T-cell (primary cell): ENCODE measurements around the gene CELF6. TPM values are rescaled to one million over a fixed set of nuclear protein-coding genes. Genes with fewer than 3 reads are reported as not detected.

ENCODE experiments used
- ATAC-seq, 4 experiments: fragments of 200-7000 bp in 3 of 4; fragments of 150-1000 bp in 1 of 4; cut with Tn5 transposase; replicated peaks in 1 of 4; 1 replicate in 3 of 4; 2 replicates in 1 of 4; pipeline ENCODE4 v1.10.0; 2021; ENCODE audit warnings: moderate library complexity in 3 of 4, mild to moderate bottlenecking in 2 of 4, moderate number of reproducible peaks in 1 of 4
- CTCF ChIA-PET, 2 donors: fragments of 300-600 bp; sonication (Branson Sonifier 250); formaldehyde crosslinking; loops; one replicate each; lab custom pipeline; 2022; ENCODE audit warnings: antibody characterized with exemption in 2 of 2; lab: Charles Lee
- POLR2A ChIA-PET, 2 donors: fragments of 300-600 bp; sonication (Branson Sonifier 250); formaldehyde crosslinking; loops; one replicate each; lab custom pipeline; 2022; ENCODE audit warnings: antibody characterized with exemption in 2 of 2; lab: Charles Lee
- DNase-seq, 35 experiments: peaks; one replicate each; pipeline versions ENCODE4 v3.0.0 to v3.0.0-alpha.2; 2013 to 2023
- H3K27ac ChIP-seq: one replicate; pipeline ENCODE4 v1.5.1; 2013; ENCODE audit warnings: low read length
- H3K27me3 ChIP-seq, 2 experiments: replicated peaks in 1 of 2; 1 replicate in 1 of 2; 2 replicates in 1 of 2; pipeline versions ENCODE4 v1.6.1 to v1.7.0; 2013; ENCODE audit warnings: low read length in 1 of 2, mixed read lengths in 1 of 2; ENCODE audit not compliant: control insufficient read depth in 2 of 2, insufficient read depth in 2 of 2; ENCODE audit errors: extremely low read depth in 1 of 2
- H3K36me3 ChIP-seq, 2 donors: 1 replicate in 1 of 2; 2 replicates in 1 of 2; pipeline versions ENCODE4 v1.6.1 to v1.7.0; 2013; ENCODE audit warnings: low read length in 1 of 2; ENCODE audit not compliant: control insufficient read depth in 2 of 2, insufficient read depth in 1 of 2; ENCODE audit errors: extremely low read depth in 1 of 2
- H3K4me1 ChIP-seq, 2 experiments: 1 replicate in 1 of 2; 2 replicates in 1 of 2; pipeline versions ENCODE4 v1.6.1 to v1.7.0; 2013; ENCODE audit warnings: low read length in 2 of 2, mixed read lengths in 1 of 2; ENCODE audit not compliant: insufficient read depth in 2 of 2, control insufficient read depth in 1 of 2; ENCODE audit errors: extremely low read depth in 1 of 2
- H3K4me3 ChIP-seq, 2 donors: 1 replicate in 1 of 2; 2 replicates in 1 of 2; pipeline versions ENCODE4 v1.5.1 to v1.7.0; 2013; ENCODE audit warnings: mild to moderate bottlenecking in 2 of 2, low read length in 1 of 2, moderate library complexity in 1 of 2; ENCODE audit not compliant: control insufficient read depth in 1 of 2; ENCODE audit errors: extremely low read depth in 1 of 2
- H3K9me3 ChIP-seq: 2 replicates; pipeline ENCODE4 v1.7.0; 2013
- H3K27ac Mint-ChIP-seq, 2 donors: one replicate each; pipeline ENCODE4 v1.8.0; 2020 to 2021; ENCODE audit warnings: mild to moderate bottlenecking in 2 of 2, mixed read lengths in 2 of 2
- H3K27me3 Mint-ChIP-seq, 2 donors: one replicate each; pipeline ENCODE4 v1.8.0; 2021 to 2022; ENCODE audit warnings: mixed read lengths in 2 of 2
- H3K36me3 Mint-ChIP-seq: one replicate; pipeline ENCODE4 v1.8.0; 2021; ENCODE audit warnings: mixed read lengths
- H3K4me1 Mint-ChIP-seq, 3 donors: one replicate each; pipeline ENCODE4 v1.8.0; 2020 to 2022; ENCODE audit warnings: mixed read lengths in 3 of 3, mild to moderate bottlenecking in 1 of 3
- H3K4me3 Mint-ChIP-seq, 3 donors: one replicate each; pipeline ENCODE4 v1.8.0; 2020 to 2022; ENCODE audit warnings: mild to moderate bottlenecking in 3 of 3, mixed read lengths in 3 of 3, moderate library complexity in 3 of 3
- H3K9me3 Mint-ChIP-seq, 3 donors: one replicate each; pipeline ENCODE4 v1.8.0; 2020 to 2022; ENCODE audit warnings: mixed read lengths in 3 of 3
- WGBS: methylation state at CpG from one replicate; pipeline ENCODE4 v1.1.5; 2013; ENCODE audit warnings: missing lambda C conversion rate; ENCODE audit not compliant: insufficient coverage; 5-methylcytosine and 5-hydroxymethylcytosine counted together
- total RNA-seq, 35 experiments: library from RNA in 6 of 35; stranded (reverse) in 6 of 35; fragments of 120-200 nt in 1 of 35; gene quantifications; one replicate each; pipeline versions ENCODE4 v1.2.1 to v1.2.4 and lab custom pipeline; 2013 to 2026

Gene CELF6
- total RNA-seq, 5 donors from 2014 or later (not counting 1 experiment from before 2014, with no cell fraction given), result 1.8 to 5.6 (median 3.0) TPM

DNA sequence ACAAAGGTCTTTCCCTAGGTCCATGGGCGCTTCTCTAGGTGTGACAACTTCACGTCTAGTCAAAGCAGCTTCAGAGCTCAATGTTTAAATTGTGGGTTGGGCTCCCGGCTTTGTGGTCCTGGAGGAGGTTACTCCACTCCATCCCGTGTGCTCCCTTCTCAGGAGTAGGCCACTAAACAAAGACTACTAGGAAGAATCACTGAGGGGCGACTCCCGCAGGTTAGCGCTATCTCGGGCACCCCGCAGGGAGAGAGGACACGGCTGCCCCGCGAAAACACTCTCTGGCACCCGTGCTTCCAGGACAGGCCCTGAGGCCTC, 48.1 kb downstream of the CELF6 start:
- H3K9me3 Mint-ChIP-seq, result no peaks in the 10 kb centered on the region
- peak in 7 of 35 experiments; percentile 1 to 28 (median 12) for DNase-seq
- H3K27ac Mint-ChIP-seq, result peak overlapping the region; percentile 83 to 89
- Histone ChIP-seq H3K27me3 (no peaks in the 10 kb centered on the region), H3K27ac (peak overlapping the region; percentile 77), H3K4me1 (peaks cover 17% of the 10 kb centered on the region in 2 experiments), H3K36me3 (peaks cover 5 to 23% of the 10 kb centered on the region in 2 donors), H3K4me3 (peak overlapping the region; percentile 74 to 82), H3K9me3 (no peaks in the 10 kb centered on the region)
- peak overlapping the region; percentile 82 to 89 (median 83) for H3K4me3 Mint-ChIP-seq
- peak; percentile 2 to 4 (median 3) for ATAC-seq
- CTCF ChIA-PET, result interaction anchor here in 1 of 2 donors (1.0 kb wide), 1 partner anchor 44 kb away, joined by 3 read pairs; no protein-coding TSS in a partner anchor
- H3K4me1 Mint-ChIP-seq, result peaks cover 43 to 49% (median 45%) of the 10 kb centered on the region in 3 donors
- POLR2A ChIA-PET, result interaction anchor here in 1 of 2 donors (0.9 kb wide), 1 partner anchor 36 kb away, joined by 4 read pairs; no protein-coding TSS in a partner anchor
- H3K36me3 Mint-ChIP-seq, result peaks cover 16% of the 10 kb centered on the region
- no peaks in the 10 kb centered on the region for H3K27me3 Mint-ChIP-seq
- WGBS, result 4% methylated on average over 10 of the region's 13 CpGs

DNA sequence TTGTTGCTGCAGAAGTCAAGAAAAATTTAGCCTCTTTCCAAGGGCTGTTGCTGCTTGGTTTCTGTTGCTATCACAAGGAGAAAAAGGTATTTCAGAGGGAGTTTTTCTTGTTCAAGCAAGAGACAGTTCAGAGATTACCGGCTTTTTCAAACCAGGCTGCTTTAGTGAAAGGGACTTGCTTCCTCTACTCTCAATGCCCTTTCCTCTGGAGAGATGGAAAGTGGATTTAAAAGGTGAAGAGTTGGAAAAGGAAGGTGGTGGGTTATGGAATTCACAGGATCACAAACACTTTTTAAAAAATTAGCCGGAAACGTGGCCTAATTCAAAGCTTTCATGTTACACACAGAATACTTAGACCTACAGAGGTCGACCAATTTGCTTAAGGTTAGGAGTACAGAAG, 48.7 kb downstream of the CELF6 start:
- Mint-ChIP-seq H3K36me3 (peaks cover 21% of the 10 kb centered on the region), H3K27ac (peak overlapping the region; percentile 83 to 89), H3K4me1 (peaks cover 43 to 49% (median 45%) of the 10 kb centered on the region in 3 donors), H3K27me3 (no peaks in the 10 kb centered on the region), H3K9me3 (no peaks in the 10 kb centered on the region), H3K4me3 (peak overlapping the region; percentile 82 to 89 (median 83))
- no peaks in the 10 kb centered on the region for H3K27me3 ChIP-seq
- CTCF ChIA-PET, result interaction anchor here in 1 of 2 donors (1.0 kb wide), 1 partner anchor 43 kb away, joined by 3 read pairs; no protein-coding TSS in a partner anchor
- H3K4me3 ChIP-seq, result no peak overlapping the region
- H3K4me1 ChIP-seq, result peaks cover 17% of the 10 kb centered on the region in 2 experiments
- no peak for ATAC-seq
- DNase-seq, result peak in 1 of 35 experiments; percentile 4
- peak overlapping the region; percentile 77 for H3K27ac ChIP-seq
- POLR2A ChIA-PET, result interaction anchor here in 1 of 2 donors (0.9 kb wide), 1 partner anchor 36 kb away, joined by 4 read pairs; no protein-coding TSS in a partner anchor
- no CpG with 5 or more reads among the region's 4 CpGs for WGBS
- H3K36me3 ChIP-seq, result peaks cover 5 to 29% of the 10 kb centered on the region in 2 donors
- no peaks in the 10 kb centered on the region for H3K9me3 ChIP-seq

DNA sequence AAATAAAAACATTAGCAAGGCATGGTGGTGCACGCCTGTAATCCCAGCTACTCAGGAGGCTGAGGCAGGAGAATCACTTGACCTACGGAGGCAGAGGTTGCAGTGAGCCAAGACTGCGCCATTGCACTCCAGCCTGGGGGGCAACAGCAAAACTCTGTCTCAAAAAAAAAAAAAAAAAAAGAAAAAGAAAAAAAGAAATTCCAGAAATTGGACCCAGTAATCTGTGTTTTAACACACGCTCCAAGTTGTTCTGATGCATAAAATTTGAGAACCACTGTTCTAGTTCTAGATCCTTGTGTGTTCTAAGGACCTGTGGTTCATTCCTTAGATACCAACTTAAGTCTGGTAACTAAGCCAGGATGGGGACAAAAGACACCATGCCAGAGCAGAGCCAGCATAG, 50.2 kb downstream of the CELF6 start:
- Histone ChIP-seq H3K27ac (no peak overlapping the region), H3K9me3 (no peaks in the 10 kb centered on the region), H3K36me3 (peaks cover 5 to 44% of the 10 kb centered on the region in 2 donors), H3K4me3 (no peak overlapping the region), H3K27me3 (no peaks in the 10 kb centered on the region), H3K4me1 (peaks cover 17% of the 10 kb centered on the region in 2 experiments)
- H3K27ac Mint-ChIP-seq, result no peak overlapping the region
- CTCF ChIA-PET, result no interaction called here
- peaks cover 43 to 49% (median 45%) of the 10 kb centered on the region in 3 donors for H3K4me1 Mint-ChIP-seq
- H3K36me3 Mint-ChIP-seq, result peaks cover 32% of the 10 kb centered on the region
- no peak for DNase-seq
- H3K27me3 Mint-ChIP-seq, result no peaks in the 10 kb centered on the region
- H3K4me3 Mint-ChIP-seq, result no peak overlapping the region
- 96% methylated on average over 3 of the region's 4 CpGs for WGBS
- POLR2A ChIA-PET, result interaction anchor here in 1 of 2 donors (0.6 kb wide), 1 partner anchor 171 kb away, joined by 14 read pairs; no protein-coding TSS in a partner anchor
- no peaks in the 10 kb centered on the region for H3K9me3 Mint-ChIP-seq
- no peak for ATAC-seq

DNA sequence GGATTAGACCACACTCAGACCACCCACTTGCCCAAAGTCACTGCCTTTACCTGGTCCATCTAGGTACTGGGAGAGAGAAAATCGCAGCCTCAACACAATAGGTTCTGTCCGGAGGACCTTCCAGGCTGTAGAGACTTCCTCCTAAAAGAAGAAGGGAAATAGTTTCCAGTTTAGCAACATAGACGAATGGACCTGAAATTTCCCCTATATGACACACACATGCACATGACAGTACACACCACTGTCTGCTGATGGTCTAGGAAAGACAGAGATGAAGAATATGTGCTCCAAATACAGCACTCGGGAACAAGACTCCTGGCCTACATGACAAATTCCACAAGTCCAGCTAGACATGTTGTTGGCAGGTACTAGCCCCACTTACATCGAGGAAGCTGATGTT, 54.9 kb downstream of the CELF6 start:
- CTCF ChIA-PET, result no interaction called here
- ATAC-seq, result no peak
- DNase-seq, result no peak
- H3K27me3 Mint-ChIP-seq, result no peaks in the 10 kb centered on the region
- no peak overlapping the region for H3K4me3 Mint-ChIP-seq
- peaks cover 71% of the 10 kb centered on the region for H3K36me3 Mint-ChIP-seq
- POLR2A ChIA-PET, result no interaction called here
- Histone ChIP-seq H3K4me3 (no peak overlapping the region), H3K4me1 (no peaks in the 10 kb centered on the region), H3K27me3 (no peaks in the 10 kb centered on the region), H3K36me3 (peaks cover 14 to 88% of the 10 kb centered on the region in 2 donors), H3K9me3 (no peaks in the 10 kb centered on the region), H3K27ac (no peak overlapping the region)
- no CpG with 5 or more reads among the region's 5 CpGs for WGBS
- H3K27ac Mint-ChIP-seq, result no peak overlapping the region
- no peaks in the 10 kb centered on the region for H3K9me3 Mint-ChIP-seq
- peaks cover 6 to 13% (median 9%) of the 10 kb centered on the region in 3 donors for H3K4me1 Mint-ChIP-seq

DNA sequence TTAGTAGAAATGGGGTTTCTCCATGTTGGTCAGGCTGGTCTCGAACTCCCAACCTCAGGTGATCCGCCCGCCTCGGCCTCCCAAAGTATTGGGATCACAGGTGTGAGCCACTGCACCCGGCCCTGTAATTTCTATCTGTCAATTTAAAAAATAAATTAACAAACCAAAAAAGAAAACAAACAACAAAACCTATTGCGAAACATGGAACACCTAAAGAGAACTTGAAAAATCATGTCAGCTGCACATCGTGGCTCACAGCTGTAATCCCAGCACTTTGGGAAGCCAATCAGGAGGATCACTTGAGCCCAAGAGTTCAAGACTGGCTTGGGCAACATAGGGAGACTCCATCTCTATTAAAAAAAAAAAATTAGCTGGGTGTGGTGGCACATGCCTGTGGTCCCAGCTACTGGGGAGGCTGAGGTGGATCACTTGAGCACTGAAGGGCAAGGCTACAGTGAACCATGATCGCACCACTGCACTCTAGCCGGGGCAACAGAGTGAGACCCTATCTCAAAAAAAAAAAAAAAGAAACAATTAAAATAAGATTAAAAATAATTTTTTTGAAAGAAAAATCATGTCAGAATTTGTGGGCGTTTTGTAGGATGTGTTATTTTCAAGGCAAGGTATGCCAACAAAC, 67.2 kb downstream of the CELF6 start:
- Mint-ChIP-seq H3K4me1 (no peaks in the 10 kb centered on the region), H3K27me3 (no peaks in the 10 kb centered on the region), H3K27ac (no peak overlapping the region), H3K36me3 (peaks cover 74% of the 10 kb centered on the region), H3K4me3 (no peak overlapping the region), H3K9me3 (no peaks in the 10 kb centered on the region)
- peaks cover 13 to 84% of the 10 kb centered on the region in 2 donors for H3K36me3 ChIP-seq
- no peak overlapping the region for H3K4me3 ChIP-seq
- no peak for ATAC-seq
- ChIA-PET CTCF (no interaction called here), POLR2A (no interaction called here)
- no peaks in the 10 kb centered on the region for H3K9me3 ChIP-seq
- no peak for DNase-seq
- H3K27ac ChIP-seq, result no peak overlapping the region
- no peaks in the 10 kb centered on the region for H3K27me3 ChIP-seq
- 94% methylated on average over 2 of the region's 10 CpGs for WGBS
- H3K4me1 ChIP-seq, result no peaks in the 10 kb centered on the region

DNA sequence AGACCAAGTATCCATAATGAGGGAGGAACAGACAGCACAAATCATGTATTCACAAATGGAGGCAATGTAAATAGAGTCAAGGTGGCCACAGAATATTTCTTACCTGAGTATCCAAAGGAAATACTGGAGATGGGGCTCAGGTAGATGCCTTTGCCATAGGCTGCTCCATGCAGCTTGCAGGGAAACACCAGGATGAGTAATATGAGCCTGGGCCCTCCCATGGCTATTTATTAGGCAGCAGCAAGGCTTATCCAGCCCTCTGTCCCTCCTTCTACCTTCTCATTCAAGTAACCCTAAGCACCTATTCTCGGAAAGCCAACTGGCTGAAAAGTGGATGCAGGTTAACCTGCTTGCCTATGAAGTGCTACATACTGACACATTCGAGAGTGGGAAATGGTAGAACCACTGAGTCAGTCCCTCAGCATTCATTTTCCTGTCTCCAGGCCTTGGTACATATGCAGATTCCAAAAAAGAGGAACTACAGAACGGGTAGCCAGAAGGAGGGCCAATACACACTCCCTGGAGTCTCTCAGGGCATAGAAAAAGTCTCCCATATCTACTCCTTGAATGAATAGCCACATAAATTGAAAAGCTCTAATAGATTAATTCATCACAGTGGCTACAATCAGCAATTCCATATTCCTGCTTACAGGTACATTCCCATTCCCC, 70.7 kb downstream of the CELF6 start:
- DNase-seq (no peak), ATAC-seq (no peak)
- ChIA-PET CTCF (no interaction called here), POLR2A (no interaction called here)
- H3K27me3 ChIP-seq, result no peaks in the 10 kb centered on the region
- Mint-ChIP-seq H3K9me3 (no peaks in the 10 kb centered on the region), H3K4me1 (no peaks in the 10 kb centered on the region), H3K4me3 (no peak overlapping the region), H3K27ac (no peak overlapping the region), H3K36me3 (peaks cover 50% of the 10 kb centered on the region), H3K27me3 (no peaks in the 10 kb centered on the region)
- no peak overlapping the region for H3K4me3 ChIP-seq
- no peaks in the 10 kb centered on the region for H3K9me3 ChIP-seq
- no peak overlapping the region for H3K27ac ChIP-seq
- 63% methylated on average over 1 of the region's 3 CpGs for WGBS
- no peaks in the 10 kb centered on the region for H3K4me1 ChIP-seq
- H3K36me3 ChIP-seq, result peaks cover 18 to 61% of the 10 kb centered on the region in 2 donors
